Gastroesophageal sphincter (tissue), 3 donors: ENCODE results near the gene BMERB1.

ENCODE experiments used
- CTCF ChIP-seq, 4 experiments: fragments of 200-600 bp in 2 of 4; fragments of 450-650 bp in 2 of 4; sonication (generic) in 1 of 4; IDR thresholded peaks; one replicate each; pipeline ENCODE4 v1.5.1; 2017 to 2019; ENCODE audit warnings: antibody characterized with exemption in 4 of 4, mild to moderate bottlenecking in 2 of 4, moderate library complexity in 2 of 4
- EP300 ChIP-seq: sonication (generic); formaldehyde crosslinking; IDR thresholded peaks from one replicate; pipeline ENCODE4 v1.6.1; 2017; ENCODE audit warnings: antibody characterized with exemption, mild to moderate bottlenecking
- POLR2A ChIP-seq, 2 donors: fragments of 450-650 bp; IDR thresholded peaks; one replicate each; pipeline ENCODE4 v1.6.1; 2017; ENCODE audit warnings: antibody characterized with exemption in 2 of 2, mild to moderate bottlenecking in 2 of 2, moderate library complexity in 1 of 2
- POLR2AphosphoS5 ChIP-seq: sonication (generic); formaldehyde crosslinking; IDR thresholded peaks from one replicate; pipeline ENCODE4 v1.6.1; 2017; ENCODE audit warnings: antibody characterized with exemption

- TF ChIP-seq CTCF (IDR thresholded peaks at IDR 0.05) (no peak), POLR2A (IDR thresholded peaks at IDR 0.05) (no peak), EP300 (no peak), POLR2AphosphoS5 (no peak)
Observed at GRCh38 chr16:15445450-15445849, 11.1 kb downstream of the BMERB1 start.
